Medulla oblongata (tissue), 1 donor: ENCODE results near the gene PAFAH1B2.

Source experiments
- DNase-seq: peaks from one replicate; pipeline ENCODE4 v3.0.0-alpha.2; 2015; ENCODE audit errors: extremely low spot score

The PAFAH1B2 gene

GRCh38 chr11:117187799-117188481 lies 43.9 kb downstream of the PAFAH1B2 start:
- no peak for DNase-seq

- DNase-seq: no peak
Observed at GRCh38 chr11:117188620-117189081, 44.6 kb downstream of the PAFAH1B2 start.

- DNase-seq: peak; percentile 58
Observed at GRCh38 chr11:117189191-117189940, 45.3 kb downstream of the PAFAH1B2 start.

GRCh38 chr11:117189941-117190544 lies 46.0 kb downstream of the PAFAH1B2 start:
- DNase-seq: no peak

- no peak for DNase-seq
Observed at GRCh38 chr11:117191680-117192400, 47.8 kb downstream of the PAFAH1B2 start.

GRCh38 chr11:117192401-117192875 lies 48.4 kb downstream of the PAFAH1B2 start:
- no peak for DNase-seq

GRCh38 chr11:117193130-117194020 lies 49.3 kb downstream of the PAFAH1B2 start:
- no peak for DNase-seq

GRCh38 chr11:117194267-117194666 lies 50.2 kb downstream of the PAFAH1B2 start:
- no peak for DNase-seq

- DNase-seq: no peak
Observed at GRCh38 chr11:117195258-117195657, 51.2 kb downstream of the PAFAH1B2 start.

GRCh38 chr11:117195761-117196160 lies 51.7 kb downstream of the PAFAH1B2 start:
- no peak for DNase-seq

GRCh38 chr11:117197006-117197405 lies 52.9 kb downstream of the PAFAH1B2 start:
- DNase-seq: no peak

- DNase-seq: no peak
Observed at GRCh38 chr11:117197516-117198456, 53.7 kb downstream of the PAFAH1B2 start.

- no peak for DNase-seq
Observed at GRCh38 chr11:117198613-117199012, 54.5 kb downstream of the PAFAH1B2 start.

GRCh38 chr11:117199053-117199915 lies 55.2 kb downstream of the PAFAH1B2 start, which contains the start of gene TAGLN:
TAGLN (plus strand) TSS chr11:117199370; CDS start chr11:117203014, 3,644 bp downstream.
- no peak for DNase-seq

- no peak for DNase-seq
Observed at GRCh38 chr11:117199916-117200812, 56.1 kb downstream of the PAFAH1B2 start.

- no peak for DNase-seq
Observed at GRCh38 chr11:117200813-117201657, 56.9 kb downstream of the PAFAH1B2 start.
